ENCODE measurements around the gene ARHGEF33. TPM values are rescaled to one million over a fixed set of nuclear protein-coding genes. Genes with fewer than 3 reads are reported as not detected.
"Not testable (repeated sequence)": the region's sequence is repeated elsewhere in the genome, so short reads cannot be mapped to it uniquely, and the experiment has no call there.

ARHGEF33 gene
- total RNA-seq, 2 donors from 2014 or later, result 0.37 to 0.67 TPM

- DNase-seq (no peak), ATAC-seq (no peak)
- intact Hi-C loops (cut with DNase I, micrococcal nuclease), result no loop called here
Measured at GRCh38 chr2:38907242-38907641, 17.6 kb downstream of the ARHGEF33 start.

- ATAC-seq, result no peak
- intact Hi-C loops (cut with DNase I, micrococcal nuclease), result no loop called here
- no peak for DNase-seq
Measured at GRCh38 chr2:38907743-38908562, 18.3 kb downstream of the ARHGEF33 start.

- DNase-seq, result no peak
- ATAC-seq, result no peak
- intact Hi-C loops (cut with DNase I, micrococcal nuclease), result no loop called here
Measured at GRCh38 chr2:38909872-38910271, 20.2 kb downstream of the ARHGEF33 start.

GRCh38 chr2:38911191-38911590, 21.5 kb downstream of the ARHGEF33 start:
- DNase-seq (no peak), ATAC-seq (no peak)
- intact Hi-C loops (cut with DNase I, micrococcal nuclease), result no loop called here

GRCh38 chr2:38912619-38913018, 22.9 kb downstream of the ARHGEF33 start:
- DNase-seq (no peak), ATAC-seq (no peak)
- intact Hi-C loops (cut with DNase I, micrococcal nuclease), result no loop called here

- intact Hi-C loops (cut with DNase I, micrococcal nuclease), result no loop called here
- ATAC-seq (no peak), DNase-seq (no peak)
Measured at GRCh38 chr2:38922389-38922788, 32.7 kb downstream of the ARHGEF33 start.

- DNase-seq (no peak), ATAC-seq (peak; percentile 46)
- intact Hi-C loops (cut with DNase I, micrococcal nuclease), result no loop called here
Measured at GRCh38 chr2:38922902-38923301, 33.2 kb downstream of the ARHGEF33 start.

- intact Hi-C loops (cut with DNase I, micrococcal nuclease), result no loop called here
- ATAC-seq (no peak), DNase-seq (no peak)
Measured at GRCh38 chr2:38925982-38926381, 36.3 kb downstream of the ARHGEF33 start.

GRCh38 chr2:38930600-38930999, 40.9 kb downstream of the ARHGEF33 start:
- intact Hi-C loops (cut with DNase I, micrococcal nuclease), result no loop called here
- ATAC-seq, result no peak
- no peak for DNase-seq

GRCh38 chr2:38932586-38932985, 42.9 kb downstream of the ARHGEF33 start:
- ATAC-seq, result no peak
- intact Hi-C loops (cut with DNase I, micrococcal nuclease), result no loop called here
- DNase-seq, result no peak

GRCh38 chr2:38933653-38934052, 44.0 kb downstream of the ARHGEF33 start:
- no peak for ATAC-seq
- intact Hi-C loops (cut with DNase I, micrococcal nuclease), result no loop called here

GRCh38 chr2:38934742-38935141, 45.1 kb downstream of the ARHGEF33 start:
- intact Hi-C loops (cut with DNase I, micrococcal nuclease), result no loop called here
- ATAC-seq, result no peak
- no peak for DNase-seq

More at GRCh38 chr2:38933653-38934052, 44.0 kb downstream of the ARHGEF33 start:
- no peak for DNase-seq

- intact Hi-C loops (cut with DNase I, micrococcal nuclease), result no loop called here
- DNase-seq (no peak), ATAC-seq (no peak)
Measured at GRCh38 chr2:38935568-38936172, 46.0 kb downstream of the ARHGEF33 start.

- ATAC-seq; DNase-seq; intact Hi-C loops (cut with DNase I, micrococcal nuclease): not testable (repeated sequence)
Measured at GRCh38 chr2:38936516-38936915, 46.8 kb downstream of the ARHGEF33 start.

GRCh38 chr2:38937548-38937947, 47.9 kb downstream of the ARHGEF33 start:
- DNase-seq (no peak), ATAC-seq (no peak)
- intact Hi-C loops (cut with DNase I, micrococcal nuclease), result no loop called here

- no peak for ATAC-seq
Measured at GRCh38 chr2:38940746-38941145, 51.1 kb downstream of the ARHGEF33 start.

GRCh38 chr2:38943784-38944183, 54.1 kb downstream of the ARHGEF33 start:
- no peak for DNase-seq
- no peak for ATAC-seq
- intact Hi-C loops (cut with DNase I, micrococcal nuclease), result no loop called here

More at GRCh38 chr2:38940746-38941145, 51.1 kb downstream of the ARHGEF33 start:
- intact Hi-C loops (cut with DNase I, micrococcal nuclease), result no loop called here
- DNase-seq, result no peak

GRCh38 chr2:38945372-38945771, 55.7 kb downstream of the ARHGEF33 start:
- DNase-seq (no peak), ATAC-seq (no peak)
- intact Hi-C loops (cut with DNase I, micrococcal nuclease), result loop anchor here in 1 of 2 donors (5.0 kb wide), 1 partner anchor 282 kb away; no protein-coding TSS in a partner anchor

- no peak for ATAC-seq
- intact Hi-C loops (cut with DNase I, micrococcal nuclease), result loop anchor here in 1 of 2 donors (5.0 kb wide), 1 partner anchor 281 kb away; no protein-coding TSS in a partner anchor
Measured at GRCh38 chr2:38945911-38946310, 56.2 kb downstream of the ARHGEF33 start.

More at GRCh38 chr2:38945911-38946310, 56.2 kb downstream of the ARHGEF33 start:
- no peak for DNase-seq

All from left colon (tissue), 2 donors.